ENCODE measurements around the gene BTAF1. TPM values are rescaled to one million over a fixed set of nuclear protein-coding genes. Genes with fewer than 3 reads are reported as not detected.

Gene BTAF1
- total RNA-seq, 1 experiment from 2014 or later: 42.5 TPM

DNA sequence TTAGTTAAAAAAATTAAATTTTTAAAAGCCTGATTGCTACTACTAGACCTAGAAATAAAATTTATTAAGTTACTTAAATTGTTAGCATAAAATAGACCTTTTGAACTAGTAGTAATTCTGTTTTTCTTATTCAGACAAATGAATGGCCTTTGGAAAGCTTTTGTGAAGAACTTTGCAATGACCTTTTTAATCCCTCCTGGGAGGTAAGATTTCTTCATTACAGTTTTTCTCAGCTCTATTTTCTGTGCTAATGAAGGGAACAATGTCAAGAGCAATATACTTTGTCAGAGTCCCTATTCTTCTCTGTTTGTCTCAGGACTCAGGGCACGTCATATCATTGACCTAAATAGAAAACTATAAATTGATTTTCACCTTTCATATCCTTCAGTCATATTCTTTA, 33.5 kb downstream of the BTAF1 start:
- Histone ChIP-seq H3K79me2 (ENCODE audit: insufficient read depth, low read length) (peaks cover 23% of the 10 kb centered on the region; the same call in 1 of the 2 replicates), H3K4me3 (replicated peaks in 1 of 2; ENCODE audit: low read depth in 1 of 2, low read length in 2 of 2) (no peak overlapping the region), H3K36me3 (ENCODE audit: control insufficient read depth in 1 of 2, insufficient read depth in 2 of 2, low read length in 2 of 2) (peaks cover 36 to 37% of the 10 kb centered on the region in 2 experiments), H3K27ac (ENCODE audit: low read depth, low read length) (no peak overlapping the region), H3K9me2 (ENCODE audit: insufficient read depth) (no peaks in the 10 kb centered on the region), H3K9ac (ENCODE audit: low read length) (no peak overlapping the region), H3K9me3 (ENCODE audit: control insufficient read depth in 1 of 2, insufficient read depth in 1 of 2, low read depth in 1 of 2, low read length in 2 of 2) (no peaks in the 10 kb centered on the region), H2AFZ (ENCODE audit: low read depth, low read length, poor library complexity, severe bottlenecking) (no peak overlapping the region), H3K4me2 (ENCODE audit: low read length) (no peak overlapping the region), H3K4me1 (ENCODE audit: control insufficient read depth in 1 of 2, insufficient read depth in 2 of 2, low read length in 2 of 2) (no peaks in the 10 kb centered on the region), H4K20me1 (ENCODE audit: insufficient read depth) (0 out of 2 replicates have a peak, but pooled peaks cover 3% of the 10 kb centered on the region), H3K27me3 (ENCODE audit: insufficient read depth, low read length) (no peaks in the 10 kb centered on the region)
- ChIA-PET RAD21 (ENCODE audit: low non-redundant PET in 1 of 2, low total read pairs in 2 of 2, uncharacterized antibody in 2 of 2, unreplicated experiment in 2 of 2) (no interaction called here), POLR2A (no interaction called here), CTCF (no interaction called here)
- BruUV-seq (replicated peaks): no TSS peak
- TF ChIP-seq, protein P1, sequence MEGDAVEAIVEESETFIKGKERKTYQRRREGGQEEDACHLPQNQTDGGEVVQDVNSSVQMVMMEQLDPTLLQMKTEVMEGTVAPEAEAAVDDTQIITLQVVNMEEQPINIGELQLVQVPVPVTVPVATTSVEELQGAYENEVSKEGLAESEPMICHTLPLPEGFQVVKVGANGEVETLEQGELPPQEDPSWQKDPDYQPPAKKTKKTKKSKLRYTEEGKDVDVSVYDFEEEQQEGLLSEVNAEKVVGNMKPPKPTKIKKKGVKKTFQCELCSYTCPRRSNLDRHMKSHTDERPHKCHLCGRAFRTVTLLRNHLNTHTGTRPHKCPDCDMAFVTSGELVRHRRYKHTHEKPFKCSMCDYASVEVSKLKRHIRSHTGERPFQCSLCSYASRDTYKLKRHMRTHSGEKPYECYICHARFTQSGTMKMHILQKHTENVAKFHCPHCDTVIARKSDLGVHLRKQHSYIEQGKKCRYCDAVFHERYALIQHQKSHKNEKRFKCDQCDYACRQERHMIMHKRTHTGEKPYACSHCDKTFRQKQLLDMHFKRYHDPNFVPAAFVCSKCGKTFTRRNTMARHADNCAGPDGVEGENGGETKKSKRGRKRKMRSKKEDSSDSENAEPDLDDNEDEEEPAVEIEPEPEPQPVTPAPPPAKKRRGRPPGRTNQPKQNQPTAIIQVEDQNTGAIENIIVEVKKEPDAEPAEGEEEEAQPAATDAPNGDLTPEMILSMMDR (IDR thresholded peaks at IDR 0.05 in 2 of 3, conservative IDR thresholded peaks at IDR 0.05 in 1 of 3; ENCODE audit: borderline replicate concordance in 1 of 3, insufficient read depth in 1 of 3, low read depth in 2 of 3, low read length in 2 of 3): no peak
- TF ChIP-seq EZH2phosphoT487 (IDR thresholded peaks at IDR 0.05; ENCODE audit: borderline replicate concordance) (no peak), POLR2AphosphoS5 (IDR thresholded peaks at IDR 0.05; ENCODE audit: low read depth, low read length) (no peak), SP1 (IDR thresholded peaks at IDR 0.05; ENCODE audit: low read depth) (no peak), ZNF274 (IDR thresholded peaks at IDR 0.05; ENCODE audit: low read depth, low read length) (no peak), YY1 (IDR thresholded peaks at IDR 0.05; ENCODE audit: extremely low read depth, insufficient replicate concordance, low read depth, low read length) (no peak), EZH2 (IDR thresholded peaks at IDR 0.05) (no peak), JUND (IDR thresholded peaks at IDR 0.05) (no peak), CBX3 (IDR thresholded peaks at IDR 0.05; ENCODE audit: low read depth) (no peak), RAD21 (IDR thresholded peaks at IDR 0.05; ENCODE audit: low read depth) (no peak)
- TF ChIP-seq, protein P2, sequence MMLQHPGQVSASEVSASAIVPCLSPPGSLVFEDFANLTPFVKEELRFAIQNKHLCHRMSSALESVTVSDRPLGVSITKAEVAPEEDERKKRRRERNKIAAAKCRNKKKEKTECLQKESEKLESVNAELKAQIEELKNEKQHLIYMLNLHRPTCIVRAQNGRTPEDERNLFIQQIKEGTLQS (IDR thresholded peaks at IDR 0.05): no peak
- TF ChIP-seq, protein P3, sequence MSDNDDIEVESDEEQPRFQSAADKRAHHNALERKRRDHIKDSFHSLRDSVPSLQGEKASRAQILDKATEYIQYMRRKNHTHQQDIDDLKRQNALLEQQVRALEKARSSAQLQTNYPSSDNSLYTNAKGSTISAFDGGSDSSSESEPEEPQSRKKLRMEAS (IDR thresholded peaks at IDR 0.05): no peak
- intact Hi-C loops (cut with micrococcal nuclease): no loop called here
- no peak for DNase-seq (ENCODE audit: low read depth, low spot score)
- ATAC-seq: no peak
